ENCODE data around the gene CACNA1D.

CACNA1D gene

DNA sequence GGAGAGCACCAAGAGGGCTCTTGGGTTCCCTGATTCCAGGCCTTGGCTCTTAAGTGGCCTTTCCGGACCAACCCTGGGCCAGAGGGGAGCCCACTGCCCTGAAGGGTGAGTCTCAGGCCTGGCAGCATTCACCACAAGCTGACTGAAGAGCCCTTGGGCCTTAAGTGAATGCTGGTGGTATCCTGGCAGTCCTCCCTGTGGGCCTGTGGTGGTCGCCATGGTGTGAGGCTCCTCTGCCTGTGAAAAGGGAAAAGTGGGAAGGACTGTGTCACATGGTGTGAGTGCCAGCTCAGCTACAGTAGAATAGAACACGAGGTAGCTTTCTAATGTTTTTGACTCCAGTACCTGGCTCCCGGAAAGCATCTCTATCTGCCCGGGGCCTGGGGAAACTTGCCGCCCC, 336.5 kb downstream of the CACNA1D start:
- TF ChIP-seq, protein P1, sequence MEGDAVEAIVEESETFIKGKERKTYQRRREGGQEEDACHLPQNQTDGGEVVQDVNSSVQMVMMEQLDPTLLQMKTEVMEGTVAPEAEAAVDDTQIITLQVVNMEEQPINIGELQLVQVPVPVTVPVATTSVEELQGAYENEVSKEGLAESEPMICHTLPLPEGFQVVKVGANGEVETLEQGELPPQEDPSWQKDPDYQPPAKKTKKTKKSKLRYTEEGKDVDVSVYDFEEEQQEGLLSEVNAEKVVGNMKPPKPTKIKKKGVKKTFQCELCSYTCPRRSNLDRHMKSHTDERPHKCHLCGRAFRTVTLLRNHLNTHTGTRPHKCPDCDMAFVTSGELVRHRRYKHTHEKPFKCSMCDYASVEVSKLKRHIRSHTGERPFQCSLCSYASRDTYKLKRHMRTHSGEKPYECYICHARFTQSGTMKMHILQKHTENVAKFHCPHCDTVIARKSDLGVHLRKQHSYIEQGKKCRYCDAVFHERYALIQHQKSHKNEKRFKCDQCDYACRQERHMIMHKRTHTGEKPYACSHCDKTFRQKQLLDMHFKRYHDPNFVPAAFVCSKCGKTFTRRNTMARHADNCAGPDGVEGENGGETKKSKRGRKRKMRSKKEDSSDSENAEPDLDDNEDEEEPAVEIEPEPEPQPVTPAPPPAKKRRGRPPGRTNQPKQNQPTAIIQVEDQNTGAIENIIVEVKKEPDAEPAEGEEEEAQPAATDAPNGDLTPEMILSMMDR (conservative IDR thresholded peaks at IDR 0.05; ENCODE audit: control insufficient read depth, insufficient read depth, low read depth, low read length) = no peak
- H3K4me3 ChIP-seq (ENCODE audit: control insufficient read depth, low read depth, low read length) = no peak overlapping the region
- DNase-seq (ENCODE audit: low read depth) = no peak

DNA sequence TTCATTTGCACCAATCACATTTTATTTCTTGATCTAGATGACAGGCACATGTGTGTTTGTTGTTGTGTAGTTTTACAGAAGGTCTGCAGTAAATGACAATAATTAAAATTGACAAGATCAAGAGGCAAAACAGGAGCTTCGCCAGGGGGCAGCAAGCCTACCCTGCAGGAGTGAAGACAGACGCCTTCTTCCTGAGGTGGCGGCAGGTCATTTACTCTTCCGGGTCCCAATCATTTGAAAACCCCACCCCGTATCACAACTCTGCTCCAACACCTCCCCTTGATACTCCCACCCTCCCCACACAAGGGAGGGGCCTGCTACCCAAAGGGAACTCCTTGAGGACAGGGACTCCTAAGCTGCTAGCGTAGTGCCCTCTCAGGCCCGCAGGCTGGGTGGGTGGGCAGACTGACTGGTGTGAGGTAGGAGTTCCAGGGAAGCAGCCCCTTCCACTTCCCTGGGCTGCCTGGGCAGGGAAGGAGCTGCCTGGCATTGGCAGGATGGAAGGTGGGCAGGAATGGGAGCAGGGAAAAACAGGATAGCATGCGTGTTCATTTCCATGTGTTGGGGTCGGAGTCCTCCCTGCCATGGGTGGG, 338.7 kb downstream of the CACNA1D start:
- TF ChIP-seq, protein P1 (conservative IDR thresholded peaks at IDR 0.05; ENCODE audit: control insufficient read depth, insufficient read depth, low read depth, low read length) = no peak
- DNase-seq (ENCODE audit: low read depth) = no peak
- no peak overlapping the region for H3K4me3 ChIP-seq (ENCODE audit: control insufficient read depth, low read depth, low read length)

DNA sequence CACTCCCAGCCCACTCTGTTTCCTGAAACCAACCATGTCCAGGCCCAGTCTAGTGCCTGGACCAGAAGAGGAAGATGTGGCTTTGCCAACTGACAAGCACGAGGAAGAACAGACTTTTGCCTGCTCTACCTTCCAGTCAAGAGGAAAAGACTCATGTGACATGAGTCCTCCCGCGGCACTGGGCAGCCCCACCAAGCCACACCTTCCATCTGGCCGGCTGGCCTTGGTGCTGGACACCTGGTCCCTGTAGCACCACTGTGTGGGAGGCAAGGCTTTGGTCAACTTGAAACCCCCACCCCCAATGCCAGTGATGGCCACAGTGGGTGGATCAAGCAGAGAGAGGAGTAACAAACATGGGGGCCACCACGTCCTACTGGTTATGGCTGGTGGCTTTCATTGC, 339.3 kb downstream of the CACNA1D start:
- TF ChIP-seq, protein P1 (conservative IDR thresholded peaks at IDR 0.05; ENCODE audit: control insufficient read depth, insufficient read depth, low read depth, low read length) = no peak
- no peak for DNase-seq (ENCODE audit: low read depth)
- no peak overlapping the region for H3K4me3 ChIP-seq (ENCODE audit: control insufficient read depth, low read depth, low read length)

DNA sequence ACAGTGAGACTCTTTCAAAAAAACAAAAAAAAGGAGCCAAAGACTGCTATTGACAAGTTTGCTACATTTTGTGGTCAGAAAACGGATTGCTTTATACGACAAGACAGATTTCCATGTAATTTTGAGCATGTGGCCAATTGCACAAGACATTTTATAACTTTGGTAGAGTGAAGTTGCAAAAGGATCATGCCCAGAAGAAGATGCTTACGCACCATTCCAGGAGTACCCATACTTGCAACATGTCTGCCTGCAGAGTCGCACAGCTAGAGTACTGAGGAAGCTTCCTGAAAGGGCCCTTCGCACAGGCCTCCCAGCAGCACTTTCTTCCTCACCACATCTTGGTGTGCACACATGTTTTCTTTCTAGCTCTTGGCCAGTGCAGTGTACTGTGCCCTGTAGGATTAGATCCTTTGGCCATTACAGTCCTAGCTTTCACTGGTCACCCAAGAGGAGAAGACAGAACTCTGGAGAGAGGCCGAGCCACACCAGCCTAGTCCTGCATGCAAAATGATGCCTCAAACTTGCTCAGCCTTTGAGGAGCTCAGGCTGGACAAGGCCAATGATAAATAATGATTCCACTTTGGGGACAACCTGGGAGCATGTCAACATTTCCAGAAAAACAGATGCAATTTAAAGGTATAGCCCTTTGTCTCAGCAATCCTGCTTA, 340.2 kb downstream of the CACNA1D start:
- DNase-seq (ENCODE audit: low read depth) = no peak
- TF ChIP-seq, protein P1 (conservative IDR thresholded peaks at IDR 0.05; ENCODE audit: control insufficient read depth, insufficient read depth, low read depth, low read length) = no peak
- no peak overlapping the region for H3K4me3 ChIP-seq (ENCODE audit: control insufficient read depth, low read depth, low read length)

DNA sequence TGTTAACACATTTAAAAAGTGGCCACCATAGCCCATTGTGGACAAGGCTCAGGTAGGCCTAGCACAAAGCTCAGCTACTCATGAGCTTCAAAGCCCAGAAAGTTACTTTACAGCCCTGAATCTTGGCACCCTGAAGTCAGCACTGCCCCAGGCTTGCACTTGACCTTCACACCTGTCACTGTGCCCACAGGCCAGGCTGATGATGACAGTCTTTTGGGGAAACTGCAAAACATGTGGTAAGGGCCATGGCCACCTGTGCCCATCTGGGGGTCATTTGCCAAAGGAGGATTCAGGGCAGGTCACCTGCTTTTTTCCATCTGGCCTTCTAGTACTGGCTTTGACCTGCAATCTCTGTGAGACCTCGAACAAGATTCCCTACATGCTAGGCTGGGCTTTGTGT, 340.8 kb downstream of the CACNA1D start:
- TF ChIP-seq, protein P1 (conservative IDR thresholded peaks at IDR 0.05; ENCODE audit: control insufficient read depth, insufficient read depth, low read depth, low read length) = no peak
- no peak overlapping the region for H3K4me3 ChIP-seq (ENCODE audit: control insufficient read depth, low read depth, low read length)
- no peak for DNase-seq (ENCODE audit: low read depth)

DNA sequence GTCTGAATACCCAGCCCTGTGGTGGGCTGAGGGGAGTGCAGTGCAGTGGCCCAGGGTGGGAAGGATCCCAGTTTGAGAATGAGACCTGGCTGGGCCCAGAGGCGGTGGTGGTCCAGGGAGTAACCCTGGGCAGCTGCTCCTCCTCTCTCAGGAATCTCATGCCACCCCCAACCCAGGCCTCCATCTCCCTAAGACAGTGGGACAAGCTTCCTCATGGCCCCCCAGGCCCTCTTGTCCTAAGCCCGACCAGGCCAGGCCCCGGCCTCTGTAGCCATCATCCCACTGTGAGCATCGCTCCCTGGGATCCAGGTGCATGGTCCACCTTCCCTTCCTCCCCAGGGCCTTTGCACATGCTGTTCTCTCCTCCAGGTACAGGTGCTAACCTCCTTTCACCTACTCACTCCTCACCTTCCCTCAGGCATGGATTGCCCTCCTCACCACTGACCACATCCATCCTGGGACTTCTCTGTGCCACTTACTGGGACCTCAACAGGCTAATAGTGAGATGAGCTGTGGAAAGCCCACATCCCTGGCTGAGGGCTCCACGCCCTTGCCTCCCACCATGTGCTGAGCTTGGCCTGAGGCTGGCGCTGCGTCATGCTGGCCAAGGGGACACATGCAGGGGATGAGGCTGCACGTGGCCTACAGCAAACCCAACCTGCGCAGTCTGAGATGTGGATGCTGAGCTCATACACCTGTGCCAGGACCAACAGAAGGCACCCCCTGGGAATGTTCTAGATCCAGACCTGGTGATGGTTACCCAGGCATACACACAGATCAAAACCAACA, 341.9 kb downstream of the CACNA1D start:
- TF ChIP-seq, protein P1 (conservative IDR thresholded peaks at IDR 0.05; ENCODE audit: control insufficient read depth, insufficient read depth, low read depth, low read length) = no peak
- DNase-seq (ENCODE audit: low read depth) = no peak
- H3K4me3 ChIP-seq (ENCODE audit: control insufficient read depth, low read depth, low read length) = no peak overlapping the region
